Cardiac septum (tissue), 1 donor: ENCODE data around the gene ATOSA. TPM values are rescaled to one million over a fixed set of nuclear protein-coding genes. Genes with fewer than 3 reads are reported as not detected.

ENCODE experiments used
- DNase-seq: peaks from one replicate; pipeline ENCODE4 v3.0.0-alpha.2; 2020; ENCODE audit warnings: low spot score
- intact Hi-C: fragments of 100-400 bp; cut with DNase I; formaldehyde crosslinking; loops from one replicate; pipeline ENCODE4 v1.14.0; 2022
- total RNA-seq: library from RNA; stranded (reverse); fragmentation: NEBNext Ultra II Directional; extraction: Animal tissue kit (Norgen Biotek cat#: 25700); gene quantifications from one replicate; pipeline ENCODE4 v1.2.1, GENCODE V29; 2021
- donor health status: DM: no; HTN: no; CAD: no.

The ATOSA gene
- total RNA-seq, 1 donor from 2014 or later, result 31.5 TPM

GRCh38 chr15:52689562-52689961 is 10.4 kb upstream of the ATOSA start:
- intact Hi-C loops, result no loop called here
- no peak for DNase-seq

DNA sequence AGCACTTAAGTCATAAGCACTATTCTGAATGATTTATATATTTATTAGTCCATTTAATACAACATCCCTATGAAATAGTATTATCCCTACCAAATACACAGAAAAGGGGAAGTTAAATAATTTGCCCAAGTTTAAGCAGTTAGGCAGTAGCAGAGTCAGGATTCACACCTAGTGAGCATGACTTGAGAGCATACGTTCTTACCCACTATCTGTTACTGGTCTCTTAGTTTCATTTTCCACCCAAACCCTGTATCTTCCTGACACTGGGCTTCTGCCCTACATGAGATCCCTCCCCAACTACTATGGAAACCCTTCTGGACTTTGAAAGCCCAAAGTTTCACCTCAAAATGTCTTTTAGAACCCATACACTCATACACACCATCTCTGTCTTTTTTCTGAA is 4.4 kb upstream of the ATOSA start:
- no peak for DNase-seq
- intact Hi-C loops, result no loop called here

GRCh38 chr15:52682781-52683180 is 3.6 kb upstream of the ATOSA start:
- no peak for DNase-seq
- intact Hi-C loops, result no loop called here

DNA sequence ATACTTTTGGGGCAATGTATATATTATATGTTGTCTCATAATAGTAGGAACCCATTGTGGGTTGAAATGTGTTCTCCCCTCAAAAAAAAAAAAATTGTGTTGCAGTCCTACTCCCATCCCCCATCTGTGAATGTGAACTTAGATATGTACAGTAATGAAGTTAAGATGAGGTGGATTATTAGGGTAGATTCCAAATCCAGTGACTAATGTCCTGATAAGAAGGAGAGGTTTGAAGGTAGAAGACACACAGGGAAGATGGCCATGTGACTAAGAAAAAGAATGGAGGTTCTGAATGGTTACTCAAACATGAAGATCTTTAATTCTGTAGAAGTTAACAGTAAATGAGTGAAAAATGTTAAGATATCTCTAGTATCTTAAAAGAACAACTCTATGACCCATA is 3.0 kb upstream of the ATOSA start:
- intact Hi-C loops, result no loop called here
- no peak for DNase-seq

DNA sequence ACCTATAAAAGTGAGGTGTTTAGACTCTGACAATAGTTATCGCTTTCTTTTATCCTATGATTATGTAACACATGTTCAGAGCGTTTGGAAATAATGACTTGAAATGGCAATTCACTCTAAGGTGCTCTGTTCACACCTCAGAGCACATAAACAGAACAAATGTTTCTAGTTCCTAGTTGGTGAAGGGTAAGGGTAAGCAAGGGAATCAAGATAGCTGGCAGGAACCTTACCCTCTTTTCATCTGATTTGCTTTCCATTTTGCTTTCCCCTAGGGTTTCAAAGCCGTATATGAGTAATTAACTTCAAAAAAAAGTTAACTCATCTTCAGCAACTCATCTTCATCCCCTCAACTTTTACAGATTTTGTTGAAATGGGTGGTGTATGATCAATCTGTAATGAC is 2.3 kb upstream of the ATOSA start:
- no peak for DNase-seq
- intact Hi-C loops, result no loop called here

DNA sequence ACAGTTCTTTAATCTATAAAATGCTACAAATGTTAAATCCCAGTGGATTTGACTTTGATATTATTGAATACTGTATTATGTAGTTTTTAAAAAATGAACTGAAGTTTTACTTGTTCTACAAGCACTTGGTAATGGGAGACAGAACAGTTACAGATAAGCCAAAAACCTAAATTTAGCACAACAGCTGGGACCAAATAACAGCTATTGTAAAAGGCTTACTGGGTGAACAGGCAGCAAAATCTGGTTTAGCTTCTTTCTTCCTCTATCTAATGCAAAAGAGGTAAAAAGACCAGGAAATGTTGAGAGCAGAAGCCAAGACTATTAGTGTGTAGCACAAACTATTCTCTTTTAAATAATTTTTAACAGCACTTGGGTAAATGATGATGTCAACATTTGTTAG is 1.6 kb upstream of the ATOSA start:
- DNase-seq, result no peak
- intact Hi-C loops, result no loop called here

- no peak for DNase-seq
- intact Hi-C loops, result no loop called here
Observed at GRCh38 chr15:52680041-52680391, 828 bp upstream of the ATOSA start.

- peak; percentile 86 for DNase-seq
- intact Hi-C loops, result loop anchor here (2.0 kb wide), 1 partner anchor 110 kb away; the partner anchor contains the start of gene ARPP19
Observed at GRCh38 chr15:52678468-52679231, 538 bp downstream of the ATOSA start.

DNA sequence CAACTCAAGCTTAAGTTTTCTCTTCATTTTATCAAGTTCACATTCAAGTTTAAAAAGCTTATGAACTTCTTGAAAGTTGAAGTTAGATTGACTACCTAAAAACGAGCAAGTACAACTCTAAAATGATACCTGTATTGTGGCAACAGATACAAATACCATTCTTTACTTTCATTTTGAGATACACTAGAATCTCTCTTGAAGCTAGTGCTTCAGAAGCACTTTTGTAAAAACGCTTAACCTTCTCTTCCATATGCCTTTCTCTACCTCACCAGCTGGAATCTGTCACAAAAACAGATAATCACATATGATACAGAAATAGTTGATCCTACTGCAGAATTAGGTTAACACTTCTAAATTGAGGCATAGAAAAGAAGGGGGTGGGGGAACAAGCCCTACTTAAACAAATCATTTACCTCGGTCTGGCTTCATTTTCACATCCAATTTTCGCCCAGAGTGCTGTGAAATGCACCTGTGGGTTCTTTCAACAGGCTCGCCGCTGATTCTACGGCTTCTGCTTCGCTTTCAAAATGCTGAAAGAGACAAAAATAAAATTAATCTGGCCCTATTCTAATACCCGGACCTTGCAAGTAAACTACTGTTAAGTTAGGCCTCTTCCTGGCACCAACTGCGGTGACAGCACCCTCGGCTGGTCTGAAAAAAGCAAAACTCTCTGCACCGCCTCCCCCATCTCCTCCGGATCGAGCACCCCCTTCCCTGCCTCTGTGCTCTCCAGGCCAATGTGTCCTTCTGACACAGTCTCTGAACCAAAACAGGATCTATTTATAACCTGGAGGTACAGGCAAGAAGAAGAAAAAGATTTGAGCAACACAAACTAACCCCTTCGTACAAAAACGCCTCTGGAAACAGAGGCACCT is 1.4 kb downstream of the ATOSA start:
- intact Hi-C loops, result loop anchor here (2.0 kb wide), 1 partner anchor 109 kb away; the partner anchor contains the start of gene ARPP19
- DNase-seq, result peak; percentile 87

DNA sequence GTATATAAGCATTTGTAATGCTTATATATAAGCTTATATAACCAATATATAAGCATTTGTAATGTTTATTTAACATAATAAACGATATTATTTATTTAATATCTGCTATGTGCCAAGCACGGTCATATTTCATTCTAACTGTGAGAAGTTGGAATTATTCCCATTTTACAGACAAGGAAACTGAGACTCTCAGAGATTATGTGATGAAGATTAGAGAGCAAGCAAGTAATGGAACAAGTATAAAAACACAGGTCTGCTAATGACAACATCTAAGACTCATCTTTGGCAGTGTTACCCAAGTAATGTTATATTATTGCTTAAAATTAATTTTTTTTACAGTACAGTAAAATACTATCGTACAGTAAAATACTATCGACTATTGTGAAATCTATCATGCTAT is 4.4 kb downstream of the ATOSA start:
- DNase-seq, result no peak
- intact Hi-C loops, result no loop called here

DNA sequence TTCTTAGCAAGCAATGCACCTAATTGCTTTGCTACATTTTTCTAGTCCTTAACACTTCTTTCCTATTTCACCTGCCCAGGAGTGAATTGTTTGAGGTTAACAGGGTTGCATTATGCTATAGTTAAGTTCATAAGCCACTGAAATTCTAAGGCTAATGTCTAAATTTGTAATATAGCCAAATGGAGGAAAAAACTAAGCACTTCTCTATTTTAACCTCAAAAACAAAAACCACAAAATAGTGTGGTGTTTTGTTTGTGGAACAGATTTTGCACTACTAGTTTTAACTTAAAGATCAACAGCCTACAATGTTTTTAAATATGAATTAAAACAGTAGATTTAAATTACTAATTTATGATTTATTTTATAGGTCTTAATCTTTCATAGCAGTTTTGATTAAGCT is 5.5 kb downstream of the ATOSA start:
- intact Hi-C loops, result no loop called here
- no peak for DNase-seq

DNA sequence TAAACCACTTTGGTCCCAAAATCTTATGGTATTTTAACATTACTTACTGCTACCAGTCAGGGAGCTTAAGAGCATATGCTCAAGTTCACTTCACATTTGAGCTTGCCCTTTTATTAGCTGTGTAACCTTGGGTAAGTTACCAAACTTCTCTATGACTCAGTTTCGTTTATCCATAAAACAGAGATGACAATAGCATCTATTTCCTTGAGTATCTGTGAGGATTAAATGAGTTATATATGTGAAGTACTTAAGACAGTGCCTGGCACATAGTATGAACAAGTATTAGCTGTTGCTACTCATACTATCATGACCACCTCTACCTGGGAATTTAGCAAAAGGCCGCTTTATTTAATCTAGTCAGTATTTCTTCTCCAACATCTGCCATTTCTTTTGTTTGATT is 5.9 kb downstream of the ATOSA start:
- intact Hi-C loops, result no loop called here
- DNase-seq, result no peak

GRCh38 chr15:52672661-52673060 is 6.5 kb downstream of the ATOSA start:
- intact Hi-C loops, result no loop called here
- DNase-seq, result no peak

DNA sequence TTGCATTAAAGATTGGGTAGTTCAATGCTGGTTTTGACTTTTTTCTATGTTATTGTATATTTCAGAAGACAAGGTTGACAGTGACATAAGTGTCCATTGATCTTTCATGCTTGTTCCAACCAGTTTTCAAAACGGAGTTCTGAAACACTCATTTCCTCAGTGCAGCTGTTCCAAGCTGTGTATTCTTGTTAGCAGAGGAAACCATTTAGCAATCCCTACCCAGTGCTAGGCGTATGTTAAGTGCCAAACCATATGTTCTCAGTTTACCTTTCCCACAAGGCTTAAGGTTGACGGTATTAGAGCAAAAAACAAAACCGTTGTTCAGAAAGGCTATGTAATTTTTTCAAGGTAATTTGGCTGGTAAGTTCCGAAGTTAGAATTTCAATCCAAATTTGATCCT is 9.1 kb downstream of the ATOSA start:
- intact Hi-C loops, result no loop called here
- DNase-seq, result no peak

- intact Hi-C loops, result no loop called here
- no peak for DNase-seq
Observed at GRCh38 chr15:52668133-52668532, 11.1 kb downstream of the ATOSA start.

DNA sequence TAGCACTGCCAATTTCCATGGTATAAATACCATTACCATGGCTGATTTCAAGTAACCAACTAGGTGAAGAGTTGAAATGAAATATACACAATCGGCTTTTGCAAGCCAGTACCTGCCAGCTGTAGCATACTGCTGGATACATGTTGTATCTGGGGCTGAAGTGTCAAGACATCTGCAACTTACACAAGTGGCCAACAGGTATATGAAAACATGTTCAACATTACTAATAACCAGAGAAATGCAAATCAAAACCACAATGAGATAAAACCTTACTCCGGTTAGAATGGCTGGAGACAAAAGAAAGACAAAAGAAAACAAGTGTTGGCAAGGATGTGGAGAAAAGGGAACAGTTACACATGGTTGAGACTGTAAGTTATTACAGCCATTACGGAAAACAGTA is 11.6 kb downstream of the ATOSA start:
- DNase-seq, result no peak
- intact Hi-C loops, result no loop called here

GRCh38 chr15:52663536-52664294 is 15.5 kb downstream of the ATOSA start:
- DNase-seq, result no peak
- intact Hi-C loops, result no loop called here

- intact Hi-C loops, result no loop called here
- no peak for DNase-seq
Observed at GRCh38 chr15:52661909-52662308, 17.3 kb downstream of the ATOSA start.

GRCh38 chr15:52660192-52660591 is 19.0 kb downstream of the ATOSA start:
- DNase-seq, result no peak

DNA sequence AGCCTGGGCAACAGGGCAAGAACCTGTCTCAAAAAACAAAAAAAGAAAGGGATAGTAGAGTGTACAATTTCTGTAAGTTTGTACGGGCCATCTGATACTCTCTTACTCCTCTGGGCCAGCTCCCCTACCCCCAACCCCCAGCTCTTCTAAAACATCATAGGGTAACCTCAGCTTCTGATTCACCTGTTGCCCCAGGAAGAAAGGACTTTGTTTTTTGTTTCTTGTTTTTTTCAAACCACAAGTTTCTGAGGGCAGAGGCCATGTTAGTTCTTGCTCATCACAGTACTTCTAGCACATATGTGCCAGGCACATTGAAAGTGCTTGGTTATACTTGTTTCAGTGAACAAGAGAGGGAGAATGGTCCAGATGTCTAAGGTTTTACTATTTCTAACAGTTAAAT is 20.2 kb downstream of the ATOSA start:
- intact Hi-C loops, result no loop called here
- no peak for DNase-seq

More at GRCh38 chr15:52660192-52660591, 19.0 kb downstream of the ATOSA start:
- intact Hi-C loops, result no loop called here
